Kidney (tissue), 14 donors: ENCODE data around the gene IFNA8. TPM values are rescaled to one million over a fixed set of nuclear protein-coding genes. Genes with fewer than 3 reads are reported as not detected.

Source experiments
- DNase-seq, 5 donors: peaks; one replicate each; pipeline ENCODE4 v3.0.0-alpha.2; 2013 to 2020
- FAIRE-seq: peaks from 2 replicates; lab custom pipeline; 2012; peaks lifted over from hg19 to GRCh38; lab: Jason Lieb, UNC
- H3K27ac ChIP-seq, 2 donors: one replicate each; pipeline ENCODE4 v1.7.0; 2013; ENCODE audit warnings: low read depth in 2 of 2, low read length in 2 of 2, inconsistent platforms in 1 of 2
- H3K27me3 ChIP-seq: one replicate; pipeline ENCODE4 v1.7.1; 2013; ENCODE audit warnings: low read length, inconsistent platforms; ENCODE audit not compliant: control insufficient read depth, insufficient read depth
- H3K36me3 ChIP-seq, 3 donors: one replicate each; pipeline versions ENCODE4 v1.7.0 to v1.7.1; 2013; ENCODE audit warnings: low read length in 3 of 3, control low read depth in 1 of 3, inconsistent platforms in 1 of 3; ENCODE audit not compliant: insufficient read depth in 3 of 3, control insufficient read depth in 2 of 3
- H3K4me1 ChIP-seq, 3 donors: one replicate each; pipeline versions ENCODE4 v1.7.0 to v1.7.1; 2013; ENCODE audit warnings: low read length in 3 of 3, inconsistent platforms in 1 of 3, low read depth in 1 of 3; ENCODE audit not compliant: control insufficient read depth in 2 of 3, insufficient read depth in 2 of 3
- H3K4me3 ChIP-seq, 3 donors: one replicate each; pipeline versions ENCODE4 v1.7.0 to v1.8.1; 2013; ENCODE audit warnings: low read length in 3 of 3, control low read depth in 1 of 3, inconsistent platforms in 1 of 3
- H3K9ac ChIP-seq, 3 donors: one replicate each; pipeline versions ENCODE4 v1.7.0 to v1.7.1; 2013; ENCODE audit warnings: low read length in 3 of 3, control low read depth in 1 of 3, inconsistent platforms in 1 of 3
- H3K9me3 ChIP-seq, 3 donors: one replicate each; pipeline versions ENCODE4 v1.7.0 to v1.7.1; 2013; ENCODE audit warnings: low read length in 3 of 3, control low read depth in 1 of 3, inconsistent platforms in 1 of 3; ENCODE audit not compliant: control insufficient read depth in 2 of 3, insufficient read depth in 1 of 3
- CTCF ChIP-seq: IDR thresholded peaks from 3 replicates; pipeline ENCODE4 v1.5.1; 2012; ENCODE audit warnings: mild to moderate bottlenecking, moderate library complexity, borderline replicate concordance; ENCODE audit not compliant: insufficient read depth; ENCODE audit errors: extremely low read depth
- intact Hi-C: fragments of 100-400 bp; cut with DNase I; formaldehyde crosslinking; loops from one replicate; pipeline ENCODE4 v1.11.1; 2022
- polyA plus RNA-seq: library from polyadenylated mRNA; stranded (reverse); fragments of 350-450 nt; fragmentation: Illumina TruSeq; extraction: RNeasy Lipid Tissue Mini Kit (QIAGEN cat#74804); gene quantifications from one replicate; pipeline ENCODE4 v1.2.3, GENCODE V29; 2014; ENCODE audit warnings: low read depth, low replicate concordance; ENCODE audit not compliant: insufficient read depth
- total RNA-seq: library from RNA; stranded (reverse); fragmentation: NEBNext Ultra II Directional; extraction: Animal tissue kit (Norgen Biotek cat#: 25700); gene quantifications from one replicate; pipeline ENCODE4 v1.2.1, GENCODE V29; 2021
- donor health status: control.
- donor health status: control.
- donor health status: control.
- donor health status: control.
- donor health status: control.
- donor health status: DM: yes; HTN: yes; CAD: no.
- donor health status: Normal renal cell carcinoma (clear cell type).

Gene IFNA8
- total and polyA plus RNA-seq, 2 donors from 2014 or later = not detected

GRCh38 chr9:21381448-21382339 lies 27.2 kb upstream of the IFNA8 start:
- no peak for FAIRE-seq
- no peak for TF ChIP-seq CTCF
- Histone ChIP-seq H3K4me1 (no peaks in the 10 kb centered on the region), H3K9me3 (no peaks in the 10 kb centered on the region), H3K9ac (no peak overlapping the region), H3K36me3 (no peaks in the 10 kb centered on the region), H3K27me3 (no peaks in the 10 kb centered on the region), H3K27ac (no peak overlapping the region), H3K4me3 (no peak overlapping the region)
- intact Hi-C loops = no loop called here
- DNase-seq = peak in 1 of 5 donors; percentile 8

GRCh38 chr9:21383627-21384026 lies 25.3 kb upstream of the IFNA8 start:
- no peak overlapping the region for H3K9ac ChIP-seq
- FAIRE-seq (no peak), DNase-seq (no peak)
- no peak overlapping the region for H3K4me3 ChIP-seq
- H3K36me3 ChIP-seq = no peaks in the 10 kb centered on the region
- H3K9me3 ChIP-seq = no peaks in the 10 kb centered on the region
- no peaks in the 10 kb centered on the region for H3K27me3 ChIP-seq
- no peaks in the 10 kb centered on the region for H3K4me1 ChIP-seq
- intact Hi-C loops = no loop called here
- no peak overlapping the region for H3K27ac ChIP-seq
- no peak for TF ChIP-seq CTCF

GRCh38 chr9:21385131-21385670 lies 23.7 kb upstream of the IFNA8 start, which contains the start of gene IFNA2:
IFNA2 (minus strand) TSS chr9:21385398; CDS start chr9:21385329, 69 bp downstream.
- no peak for TF ChIP-seq CTCF
- intact Hi-C loops = no loop called here
- no peak within 1 kb of the TSS for H3K27ac ChIP-seq
- no peaks in the 10 kb centered on the region for H3K27me3 ChIP-seq
- FAIRE-seq (no peak), DNase-seq (no peak)
- no peaks in the 10 kb centered on the region for H3K9me3 ChIP-seq
- H3K4me1 ChIP-seq = no peaks in the 10 kb centered on the region
- no peak within 1 kb of the TSS for H3K4me3 ChIP-seq
- H3K36me3 ChIP-seq = no peaks in the 10 kb centered on the region
- H3K9ac ChIP-seq = no peak within 1 kb of the TSS
